GM18519 (cell line): ENCODE data around the gene SLC29A3.

Experiments used
- ATAC-seq: cut with Tn5 transposase; IDR thresholded peaks from one replicate; pipeline ENCODE4 v1.9.1; 2021; ENCODE audit warnings: mild to moderate bottlenecking, moderate library complexity; ENCODE audit not compliant: unreplicated experiment, low FRiP score

The SLC29A3 gene

GRCh38 chr10:71317739-71318138 lies 1.3 kb upstream of the SLC29A3 start:
- no peak for ATAC-seq

GRCh38 chr10:71319800-71320392 lies 837 bp downstream of the SLC29A3 start:
- ATAC-seq, result no peak

- no peak for ATAC-seq
Measured at GRCh38 chr10:71320592-71320991, 1.5 kb downstream of the SLC29A3 start.

GRCh38 chr10:71321386-71321785 lies 2.3 kb downstream of the SLC29A3 start:
- ATAC-seq, result no peak

- ATAC-seq, result no peak
Measured at GRCh38 chr10:71323407-71323806, 4.3 kb downstream of the SLC29A3 start.

GRCh38 chr10:71324743-71325142 lies 5.7 kb downstream of the SLC29A3 start:
- ATAC-seq, result no peak

GRCh38 chr10:71325267-71325666 lies 6.2 kb downstream of the SLC29A3 start:
- no peak for ATAC-seq

- ATAC-seq, result no peak
Measured at GRCh38 chr10:71326464-71326881, 7.4 kb downstream of the SLC29A3 start.

- ATAC-seq, result no peak
Measured at GRCh38 chr10:71330789-71331404, 11.8 kb downstream of the SLC29A3 start.

- no peak for ATAC-seq
Measured at GRCh38 chr10:71331736-71332135, 12.7 kb downstream of the SLC29A3 start.

- no peak for ATAC-seq
Measured at GRCh38 chr10:71332466-71332865, 13.4 kb downstream of the SLC29A3 start.

GRCh38 chr10:71333129-71333887 lies 14.2 kb downstream of the SLC29A3 start:
- no peak for ATAC-seq

GRCh38 chr10:71334221-71334791 lies 15.2 kb downstream of the SLC29A3 start:
- ATAC-seq, result no peak

- ATAC-seq, result no peak
Measured at GRCh38 chr10:71335173-71335708, 16.2 kb downstream of the SLC29A3 start.

- no peak for ATAC-seq
Measured at GRCh38 chr10:71336632-71337031, 17.6 kb downstream of the SLC29A3 start.

- no peak for ATAC-seq
Measured at GRCh38 chr10:71337219-71337701, 18.2 kb downstream of the SLC29A3 start.

GRCh38 chr10:71338728-71339495 lies 19.9 kb downstream of the SLC29A3 start:
- ATAC-seq, result no peak

- no peak for ATAC-seq
Measured at GRCh38 chr10:71339796-71340589, 20.9 kb downstream of the SLC29A3 start.

GRCh38 chr10:71342573-71343391 lies 23.7 kb downstream of the SLC29A3 start:
- no peak for ATAC-seq
